T-helper 1 cell treated with Interleukin-12 subunit alpha and Interleukin-12 subunit beta and Interleukin-4 antibody, amounts not matched to agents 30 μg/mL and 1 μg/mL, for 36 hours (primary cell): Measurements from ENCODE around the gene GINS2.

ENCODE experiments used
- H3K27ac Mint-ChIP-seq: one replicate; pipeline ENCODE4 v1.8.0; 2021; ENCODE audit warnings: mild to moderate bottlenecking, mixed read lengths
- H3K27me3 Mint-ChIP-seq: one replicate; pipeline ENCODE4 v1.8.0; 2021; ENCODE audit warnings: low read depth, mixed read lengths
- H3K36me3 Mint-ChIP-seq: one replicate; pipeline ENCODE4 v1.8.0; 2021; ENCODE audit warnings: low read depth, mixed read lengths
- H3K4me1 Mint-ChIP-seq: one replicate; pipeline ENCODE4 v1.8.0; 2021; ENCODE audit warnings: low read depth, mixed read lengths
- H3K4me3 Mint-ChIP-seq: one replicate; pipeline ENCODE4 v1.8.0; 2021; ENCODE audit warnings: mild to moderate bottlenecking, moderate library complexity, mixed read lengths
- H3K9me3 Mint-ChIP-seq: one replicate; pipeline ENCODE4 v1.8.0; 2021; ENCODE audit warnings: mixed read lengths

GINS2 gene

DNA sequence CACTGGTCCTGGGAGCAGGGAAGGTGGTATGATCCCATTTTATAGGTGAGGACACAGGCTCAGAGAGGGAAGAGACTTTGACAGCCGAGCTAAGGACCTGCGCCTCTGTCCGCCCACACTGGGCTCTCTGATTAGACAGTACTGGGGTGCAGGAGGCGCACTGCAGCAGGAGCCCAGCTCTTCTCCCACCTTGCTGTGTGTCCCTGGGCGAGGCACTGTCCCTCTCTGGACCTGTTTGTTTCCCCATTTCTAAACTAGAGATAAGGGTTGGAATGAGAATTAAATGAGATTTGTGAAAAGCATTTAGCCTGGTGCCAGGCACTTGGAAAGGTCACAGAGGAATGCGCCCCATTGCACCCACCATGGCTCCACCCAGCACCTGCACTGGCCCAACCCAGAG is 19.6 kb upstream of the GINS2 start:
- Mint-ChIP-seq H3K27me3 (no peaks in the 10 kb centered on the region), H3K4me1 (no peaks in the 10 kb centered on the region), H3K27ac (no peak overlapping the region), H3K4me3 (no peak overlapping the region), H3K9me3 (peaks cover 4% of the 10 kb centered on the region), H3K36me3 (no peaks in the 10 kb centered on the region)

DNA sequence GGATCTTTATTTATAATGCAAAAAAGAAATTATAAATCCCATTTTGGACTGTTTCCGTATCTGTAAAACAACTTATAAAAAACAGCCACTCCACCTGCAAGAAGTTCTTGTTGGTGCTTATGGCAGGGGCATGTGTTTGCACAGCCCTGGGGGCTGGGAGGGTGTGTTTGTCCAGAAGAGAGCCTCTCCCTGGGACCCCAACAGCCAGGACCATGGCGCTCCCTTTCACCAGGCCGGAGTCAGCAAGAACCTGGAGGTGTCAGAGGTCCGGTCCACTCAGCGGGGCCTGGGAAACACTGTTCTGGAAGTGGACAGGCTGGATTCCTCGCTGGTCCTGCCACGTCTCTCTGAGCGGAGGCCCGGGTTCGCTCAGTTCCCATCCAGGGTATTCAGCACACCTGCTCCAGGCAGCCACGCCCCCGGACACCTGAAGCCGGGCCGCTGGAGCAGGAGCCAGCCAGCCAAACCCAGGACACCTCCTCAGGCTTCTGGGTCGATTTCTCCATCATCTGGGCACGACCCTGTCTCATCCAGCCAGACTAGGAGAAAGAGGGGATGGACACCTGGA is 18.9 kb upstream of the GINS2 start:
- Mint-ChIP-seq H3K4me3 (no peak overlapping the region), H3K36me3 (no peaks in the 10 kb centered on the region), H3K27me3 (no peaks in the 10 kb centered on the region), H3K9me3 (peaks cover 4% of the 10 kb centered on the region), H3K27ac (no peak overlapping the region), H3K4me1 (no peaks in the 10 kb centered on the region)

- Mint-ChIP-seq H3K27me3 (peaks cover 6% of the 10 kb centered on the region), H3K9me3 (no peaks in the 10 kb centered on the region), H3K36me3 (no peaks in the 10 kb centered on the region), H3K4me3 (no peak overlapping the region), H3K4me1 (no peaks in the 10 kb centered on the region), H3K27ac (no peak overlapping the region)
Observed at GRCh38 chr16:85706449-85707034, 17.8 kb upstream of the GINS2 start.

DNA sequence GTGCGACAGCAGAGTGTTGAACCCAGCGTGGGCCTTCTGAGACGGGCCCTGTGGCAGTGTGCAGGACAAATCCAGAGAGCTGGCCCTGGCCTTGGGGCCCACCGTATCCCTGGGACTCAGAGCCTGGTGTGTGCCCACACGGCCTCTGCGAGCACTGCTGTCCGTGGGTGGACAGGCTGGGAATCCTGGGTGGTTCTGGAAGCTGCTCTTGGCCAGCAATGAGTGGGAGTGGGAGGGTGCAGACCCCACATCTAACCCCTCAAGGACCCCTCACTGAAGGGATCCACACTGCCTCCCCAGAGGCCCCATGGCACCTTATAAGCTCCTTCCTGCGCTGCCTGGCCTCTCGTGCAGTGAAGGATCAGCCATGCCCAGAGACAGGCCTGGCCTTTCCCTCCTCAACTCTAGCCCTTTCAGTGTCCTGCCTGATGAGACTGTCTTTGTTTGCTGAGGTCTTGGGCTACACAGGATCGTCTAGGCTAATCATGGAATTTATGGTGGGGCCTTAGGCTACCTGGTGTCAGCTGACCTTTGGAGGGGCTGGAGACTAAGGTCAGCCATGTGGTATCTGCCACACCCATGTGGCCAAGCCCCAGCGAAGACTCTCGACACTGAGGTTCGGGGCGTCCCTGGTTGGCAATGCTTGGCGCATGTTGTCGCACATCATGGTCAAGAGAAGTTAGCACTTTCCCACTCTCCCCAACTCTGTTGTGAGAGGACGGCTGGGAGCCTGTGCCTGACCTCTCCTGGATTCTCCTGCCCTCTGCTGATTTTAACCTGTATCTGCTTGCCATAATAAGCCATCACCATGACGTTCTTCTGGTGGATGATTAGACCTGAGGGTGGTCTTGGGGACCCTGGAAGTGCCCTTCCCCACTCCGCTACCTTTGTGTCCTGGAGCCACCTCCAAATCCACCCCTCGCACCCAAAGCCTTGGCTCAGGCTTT is 16.4 kb upstream of the GINS2 start:
- Mint-ChIP-seq H3K4me1 (no peaks in the 10 kb centered on the region), H3K9me3 (no peaks in the 10 kb centered on the region), H3K27ac (no peak overlapping the region), H3K27me3 (peaks cover 6% of the 10 kb centered on the region), H3K4me3 (no peak overlapping the region), H3K36me3 (no peaks in the 10 kb centered on the region)

DNA sequence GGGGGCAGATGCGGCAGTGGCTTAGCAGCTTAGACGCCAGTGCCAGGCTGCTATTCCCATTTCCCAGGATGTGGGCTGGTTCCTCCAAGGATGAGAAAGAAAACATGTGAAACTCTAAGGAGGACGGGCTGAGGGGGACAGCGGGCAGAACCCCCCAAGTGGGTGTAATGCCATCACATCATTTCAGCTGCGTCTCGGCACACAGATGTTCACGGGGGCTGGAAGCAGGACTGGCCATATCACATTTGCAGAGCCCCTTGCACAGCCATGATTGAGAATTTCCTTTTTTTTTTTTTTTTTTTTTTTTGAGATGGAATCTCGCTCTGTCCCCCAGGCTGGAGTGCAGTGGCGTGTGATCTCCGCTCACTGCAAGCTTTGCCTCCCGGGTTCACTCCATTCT is 15.3 kb upstream of the GINS2 start:
- Mint-ChIP-seq H3K4me3 (no peak overlapping the region), H3K27ac (no peak overlapping the region), H3K9me3 (no peaks in the 10 kb centered on the region), H3K36me3 (no peaks in the 10 kb centered on the region), H3K27me3 (peaks cover 6% of the 10 kb centered on the region), H3K4me1 (no peaks in the 10 kb centered on the region)

DNA sequence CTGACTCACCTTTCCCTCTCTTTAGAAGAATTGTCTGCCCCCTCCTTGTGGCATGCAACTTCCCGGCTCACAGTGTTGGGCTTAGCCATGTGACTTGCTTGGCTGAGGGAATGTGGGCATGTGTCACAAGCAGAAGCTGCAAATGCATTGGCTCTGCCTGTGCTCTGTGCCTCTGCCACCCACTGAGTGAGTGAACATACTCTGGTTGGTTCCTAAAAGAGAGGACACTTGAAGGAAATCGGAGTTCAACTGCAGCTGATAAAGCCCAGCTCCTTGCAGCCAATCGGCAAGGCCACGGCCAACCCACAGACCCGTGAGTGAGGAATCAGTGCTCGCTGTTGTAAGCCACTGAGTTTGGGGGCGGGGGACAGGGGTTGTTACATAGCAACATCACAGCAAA is 10.9 kb upstream of the GINS2 start:
- Mint-ChIP-seq H3K4me1 (no peaks in the 10 kb centered on the region), H3K9me3 (no peaks in the 10 kb centered on the region)

GRCh38 chr16:85698935-85699558 is 10.3 kb upstream of the GINS2 start:
- no peaks in the 10 kb centered on the region for H3K4me1 Mint-ChIP-seq
- no peaks in the 10 kb centered on the region for H3K36me3 Mint-ChIP-seq
- H3K9me3 Mint-ChIP-seq = no peaks in the 10 kb centered on the region
- peaks cover 6% of the 10 kb centered on the region for H3K27me3 Mint-ChIP-seq
- no peak overlapping the region for H3K4me3 Mint-ChIP-seq
- no peak overlapping the region for H3K27ac Mint-ChIP-seq

More for the DNA sequence above, 10.9 kb upstream of the GINS2 start:
- Mint-ChIP-seq H3K27me3 (peaks cover 6% of the 10 kb centered on the region), H3K27ac (no peak overlapping the region), H3K4me3 (no peak overlapping the region), H3K36me3 (no peaks in the 10 kb centered on the region)

DNA sequence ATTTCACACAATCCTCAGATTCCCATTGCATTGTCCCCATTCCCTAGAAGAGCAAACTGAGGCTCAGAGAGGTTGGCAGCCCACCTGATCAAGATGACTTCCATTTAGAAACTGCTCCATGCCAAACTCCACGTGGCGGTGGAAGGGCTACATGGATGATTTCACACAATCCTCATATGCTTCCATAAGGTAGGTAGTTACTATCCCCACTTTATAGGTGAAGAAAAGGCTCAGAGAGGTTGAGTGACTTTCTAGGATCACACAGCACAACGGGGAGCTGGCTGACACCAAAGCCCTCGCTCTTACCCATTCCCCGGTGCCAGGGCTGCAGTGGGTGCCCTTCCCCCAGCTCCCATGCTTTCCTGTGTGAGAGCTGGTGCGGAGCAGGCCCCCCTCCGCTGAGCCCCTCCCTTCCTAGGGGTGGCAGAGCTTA is 9.7 kb upstream of the GINS2 start:
- Mint-ChIP-seq H3K27me3 (peaks cover 6% of the 10 kb centered on the region), H3K9me3 (no peaks in the 10 kb centered on the region), H3K4me1 (no peaks in the 10 kb centered on the region), H3K36me3 (no peaks in the 10 kb centered on the region), H3K27ac (no peak overlapping the region), H3K4me3 (no peak overlapping the region)

- H3K4me1 Mint-ChIP-seq = no peaks in the 10 kb centered on the region
- no peaks in the 10 kb centered on the region for H3K36me3 Mint-ChIP-seq
- no peaks in the 10 kb centered on the region for H3K9me3 Mint-ChIP-seq
- H3K27ac Mint-ChIP-seq = no peak overlapping the region
- no peak overlapping the region for H3K4me3 Mint-ChIP-seq
- H3K27me3 Mint-ChIP-seq = peaks cover 6% of the 10 kb centered on the region
Observed at GRCh38 chr16:85697431-85697830, 8.7 kb upstream of the GINS2 start.

DNA sequence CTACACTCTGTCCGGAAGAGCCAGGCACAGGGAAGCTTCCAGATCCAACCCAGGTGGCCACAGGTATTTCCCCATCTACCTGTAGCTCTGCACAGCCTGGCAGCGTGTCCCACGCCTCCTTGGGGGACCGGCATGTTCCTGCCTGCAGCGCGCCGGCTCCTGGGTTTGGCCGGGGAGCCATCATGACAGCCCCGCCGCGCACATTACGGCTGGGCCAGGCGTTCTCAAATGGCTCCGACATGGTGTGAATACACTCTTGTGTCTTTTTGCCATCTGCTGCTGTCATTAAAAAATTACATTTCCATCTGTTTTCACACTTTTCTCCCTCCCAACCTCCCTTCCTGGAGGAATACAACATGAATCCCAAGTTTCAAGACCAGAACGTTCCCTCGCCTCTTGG is 8.0 kb upstream of the GINS2 start:
- H3K4me3 Mint-ChIP-seq = no peak overlapping the region
- no peaks in the 10 kb centered on the region for H3K9me3 Mint-ChIP-seq
- peaks cover 2% of the 10 kb centered on the region for H3K27me3 Mint-ChIP-seq
- no peak overlapping the region for H3K27ac Mint-ChIP-seq
- no peaks in the 10 kb centered on the region for H3K36me3 Mint-ChIP-seq
- H3K4me1 Mint-ChIP-seq = no peaks in the 10 kb centered on the region

GRCh38 chr16:85695196-85696128 is 6.7 kb upstream of the GINS2 start:
- H3K4me3 Mint-ChIP-seq = no peak overlapping the region
- no peak overlapping the region for H3K27ac Mint-ChIP-seq

DNA sequence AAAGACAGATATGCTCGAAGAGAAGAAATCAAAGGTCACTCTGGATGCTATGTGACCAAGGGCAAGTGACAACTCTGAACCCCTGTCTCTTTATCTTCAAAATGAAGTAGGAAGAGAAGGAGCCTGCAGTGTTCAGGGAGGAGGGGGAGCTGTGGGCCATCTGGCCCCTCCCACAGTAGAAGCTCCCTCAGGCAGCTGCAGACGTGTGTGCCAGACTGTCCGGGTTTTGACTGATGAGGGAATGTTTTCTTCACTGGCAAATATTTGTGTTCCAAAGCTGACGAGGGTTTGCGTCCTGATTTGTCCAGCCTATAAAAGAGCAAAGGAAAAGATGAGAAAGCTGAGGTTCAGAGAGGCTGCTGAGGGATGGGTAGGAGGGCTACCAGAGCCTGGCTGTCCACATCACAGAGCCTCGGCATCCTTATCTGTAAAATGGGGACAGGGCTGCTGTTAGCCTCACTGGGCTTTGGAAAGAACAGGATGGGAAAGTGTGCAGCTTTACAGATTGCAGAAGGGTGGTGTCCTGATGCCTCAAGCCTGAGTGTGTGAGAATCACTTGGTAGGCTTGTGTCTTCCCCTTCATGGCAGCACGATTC is 1.8 kb upstream of the GINS2 start:
- Mint-ChIP-seq H3K27ac (no peak overlapping the region), H3K27me3 (no peaks in the 10 kb centered on the region), H3K4me3 (no peak overlapping the region), H3K4me1 (peaks cover 13% of the 10 kb centered on the region), H3K9me3 (no peaks in the 10 kb centered on the region), H3K36me3 (peaks cover 7% of the 10 kb centered on the region)

More at GRCh38 chr16:85695196-85696128, 6.7 kb upstream of the GINS2 start:
- no peaks in the 10 kb centered on the region for H3K27me3 Mint-ChIP-seq
- no peaks in the 10 kb centered on the region for H3K36me3 Mint-ChIP-seq
- no peaks in the 10 kb centered on the region for H3K9me3 Mint-ChIP-seq
- H3K4me1 Mint-ChIP-seq = no peaks in the 10 kb centered on the region

- Mint-ChIP-seq H3K4me3 (peak overlapping the region; percentile 28), H3K27me3 (no peaks in the 10 kb centered on the region), H3K27ac (no peak overlapping the region), H3K36me3 (peaks cover 7% of the 10 kb centered on the region), H3K9me3 (no peaks in the 10 kb centered on the region), H3K4me1 (peaks cover 13% of the 10 kb centered on the region)
Observed at GRCh38 chr16:85689950-85690320, 1.2 kb upstream of the GINS2 start.
